ENCODE results near the gene IL1RAPL1.

Gene IL1RAPL1

DNA sequence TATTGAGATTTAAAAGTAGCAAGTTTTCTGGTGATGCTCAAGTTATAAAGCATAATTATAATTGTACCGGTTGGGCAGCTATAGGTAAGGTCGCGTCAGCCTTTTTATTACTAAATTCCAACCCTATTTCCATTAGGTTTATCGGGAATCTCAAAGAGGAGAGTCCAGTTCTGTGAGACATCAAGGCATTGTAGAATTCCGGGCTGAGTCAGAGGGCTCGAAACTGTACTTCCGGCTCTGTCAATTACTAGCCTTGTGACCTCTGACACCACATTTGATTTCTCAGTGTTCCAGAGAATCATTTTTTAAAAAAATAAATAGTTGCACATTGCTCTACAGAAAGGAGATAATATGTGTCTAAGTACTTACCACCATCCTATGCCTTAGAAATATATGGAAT is 4.3 kb downstream of the IL1RAPL1 start:
- FAIRE-seq (no peak), DNase-seq (ENCODE audit: insufficient read length, low spot score) (no peak)

GRCh38 chrX:28595346-28595745 is 8.1 kb downstream of the IL1RAPL1 start:
- TF ChIP-seq POLR2A (IDR thresholded peaks at IDR 0.05; ENCODE audit: low read depth, low read length), result no peak
- FAIRE-seq, result no peak
- DNase-seq (ENCODE audit: insufficient read length, low spot score), result no peak

More for the DNA sequence above, 4.3 kb downstream of the IL1RAPL1 start:
- TF ChIP-seq POLR2A (IDR thresholded peaks at IDR 0.05; ENCODE audit: low read depth, low read length), result no peak

DNA sequence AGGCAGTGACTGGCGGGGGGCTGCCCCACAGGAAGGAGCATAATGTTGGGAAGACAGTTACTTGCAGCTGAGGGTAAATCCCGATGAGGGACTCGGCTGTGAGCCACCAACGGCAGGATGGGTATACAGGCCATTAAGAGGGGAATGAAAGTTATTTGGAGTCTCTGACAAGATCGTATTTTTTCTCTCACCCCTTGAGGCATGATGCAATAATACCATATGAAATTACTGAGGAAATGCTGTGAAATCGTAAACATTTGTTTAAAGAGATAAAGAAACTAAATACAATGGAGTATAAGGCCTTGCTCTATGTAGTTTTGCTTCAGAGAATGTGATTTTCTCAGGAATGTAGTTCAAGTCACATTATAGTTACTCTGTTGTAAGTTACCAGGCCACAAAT is 12.7 kb downstream of the IL1RAPL1 start:
- no peak for FAIRE-seq
- no peak for TF ChIP-seq POLR2A (IDR thresholded peaks at IDR 0.05; ENCODE audit: low read depth, low read length)
- no peak for DNase-seq (ENCODE audit: insufficient read length, low spot score)

- FAIRE-seq (no peak), DNase-seq (ENCODE audit: insufficient read length, low spot score) (no peak)
- no peak for TF ChIP-seq POLR2A (IDR thresholded peaks at IDR 0.05; ENCODE audit: low read depth, low read length)
Observed at GRCh38 chrX:28609003-28609402, 21.8 kb downstream of the IL1RAPL1 start.

DNA sequence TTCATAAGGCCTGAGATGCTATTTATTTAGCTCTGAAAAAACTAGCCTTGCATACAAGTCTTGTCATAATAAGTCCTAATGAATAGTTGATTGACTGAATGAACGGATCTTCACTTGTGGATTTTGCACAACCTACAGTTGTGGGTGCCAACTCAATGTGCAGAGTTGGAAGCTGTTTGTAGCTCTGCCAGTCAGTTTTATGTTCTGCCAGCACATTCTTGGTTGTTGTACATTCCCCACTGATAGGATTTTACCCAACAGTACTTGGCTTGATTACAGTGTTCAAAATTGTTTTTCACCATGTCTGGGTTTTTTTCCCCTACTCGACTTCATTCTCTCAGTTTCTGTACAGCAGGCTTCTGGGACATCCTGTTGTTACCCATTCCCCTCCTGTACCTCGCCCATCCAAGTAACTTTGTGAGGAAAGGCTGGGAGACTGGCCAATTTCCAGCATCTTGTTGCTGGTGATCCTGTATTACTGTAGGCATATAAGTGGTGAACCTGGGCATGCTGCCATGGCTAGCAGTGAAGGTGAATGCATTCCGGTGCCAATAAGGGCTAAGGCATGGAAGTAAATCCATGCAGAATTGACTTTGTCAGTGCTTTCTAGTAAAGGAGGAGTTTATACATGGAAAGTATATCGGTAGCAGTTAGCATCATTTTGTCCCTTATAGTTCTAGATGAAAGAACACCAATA is 22.8 kb downstream of the IL1RAPL1 start:
- TF ChIP-seq POLR2A (IDR thresholded peaks at IDR 0.05; ENCODE audit: low read depth, low read length), result no peak
- DNase-seq (ENCODE audit: insufficient read length, low spot score) (no peak), FAIRE-seq (no peak)

- no peak for TF ChIP-seq POLR2A (IDR thresholded peaks at IDR 0.05; ENCODE audit: low read depth, low read length)
- DNase-seq (ENCODE audit: insufficient read length, low spot score) (no peak), FAIRE-seq (no peak)
Observed at GRCh38 chrX:28610746-28611145, 23.5 kb downstream of the IL1RAPL1 start.

GRCh38 chrX:28613558-28613957 is 26.3 kb downstream of the IL1RAPL1 start:
- no peak for DNase-seq (ENCODE audit: insufficient read length, low spot score)
- no peak for TF ChIP-seq POLR2A (IDR thresholded peaks at IDR 0.05; ENCODE audit: low read depth, low read length)
- no peak for FAIRE-seq

DNA sequence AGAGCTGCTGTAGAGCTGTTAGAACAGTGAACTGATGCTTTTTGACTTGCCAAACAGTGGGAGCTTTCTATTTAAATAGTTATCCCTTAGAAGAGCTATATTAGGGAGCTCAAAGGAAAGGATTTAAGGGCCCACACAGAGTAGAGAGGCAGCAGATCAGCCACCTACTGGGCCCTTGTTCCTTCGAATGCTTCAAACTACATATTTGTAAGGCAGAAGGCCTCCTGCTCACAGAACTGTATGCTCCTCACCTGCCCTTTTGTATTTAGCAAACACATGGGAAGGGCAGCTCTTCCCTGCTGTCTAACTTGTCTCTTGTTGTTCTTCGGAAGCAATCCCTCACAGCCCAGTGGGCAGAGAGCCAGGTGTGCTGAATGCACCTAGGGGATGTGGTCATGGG is 38.0 kb downstream of the IL1RAPL1 start:
- no peak for DNase-seq (ENCODE audit: insufficient read length, low spot score)
- FAIRE-seq, result no peak
- TF ChIP-seq POLR2A (IDR thresholded peaks at IDR 0.05; ENCODE audit: low read depth, low read length), result no peak

GRCh38 chrX:28626515-28626914 is 39.3 kb downstream of the IL1RAPL1 start:
- DNase-seq (ENCODE audit: insufficient read length, low spot score) (no peak), FAIRE-seq (no peak)
- no peak for TF ChIP-seq POLR2A (IDR thresholded peaks at IDR 0.05; ENCODE audit: low read depth, low read length)

GRCh38 chrX:28628120-28628519 is 40.9 kb downstream of the IL1RAPL1 start:
- no peak for TF ChIP-seq POLR2A (IDR thresholded peaks at IDR 0.05; ENCODE audit: low read depth, low read length)
- DNase-seq (ENCODE audit: insufficient read length, low spot score) (no peak), FAIRE-seq (no peak)

DNA sequence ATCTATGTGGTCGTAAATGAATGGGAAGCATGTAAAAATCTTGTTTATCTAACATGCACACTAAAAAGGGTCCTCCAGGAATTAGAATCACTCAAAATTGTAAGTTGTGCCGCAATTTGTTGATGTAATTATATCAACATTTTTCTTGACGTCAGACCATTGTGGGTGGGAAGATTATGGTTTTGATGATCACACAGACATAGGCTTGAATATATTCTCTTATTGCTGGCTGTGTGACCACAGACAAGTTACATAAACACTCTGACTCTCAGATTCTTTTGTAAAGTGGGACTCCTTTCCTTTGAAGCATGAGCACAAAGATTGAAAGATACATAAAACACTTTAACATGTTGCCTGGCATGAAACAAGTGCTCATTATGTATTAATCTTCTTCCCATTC is 51.5 kb downstream of the IL1RAPL1 start:
- DNase-seq (ENCODE audit: insufficient read length, low spot score) (no peak), FAIRE-seq (no peak)
- TF ChIP-seq POLR2A (IDR thresholded peaks at IDR 0.05; ENCODE audit: low read depth, low read length), result no peak

- no peak for FAIRE-seq
- TF ChIP-seq POLR2A (IDR thresholded peaks at IDR 0.05; ENCODE audit: low read depth, low read length), result no peak
- DNase-seq (ENCODE audit: insufficient read length, low spot score), result no peak
Observed at GRCh38 chrX:28639451-28639850, 52.2 kb downstream of the IL1RAPL1 start.

- no peak for DNase-seq (ENCODE audit: insufficient read length, low spot score)
- no peak for FAIRE-seq
- no peak for TF ChIP-seq POLR2A (IDR thresholded peaks at IDR 0.05; ENCODE audit: low read depth, low read length)
Observed at GRCh38 chrX:28649541-28649940, 62.3 kb downstream of the IL1RAPL1 start.

- DNase-seq (ENCODE audit: insufficient read length, low spot score) (no peak), FAIRE-seq (no peak)
- TF ChIP-seq POLR2A (IDR thresholded peaks at IDR 0.05; ENCODE audit: low read depth, low read length), result no peak
Observed at GRCh38 chrX:28651186-28651585, 63.9 kb downstream of the IL1RAPL1 start.

DNA sequence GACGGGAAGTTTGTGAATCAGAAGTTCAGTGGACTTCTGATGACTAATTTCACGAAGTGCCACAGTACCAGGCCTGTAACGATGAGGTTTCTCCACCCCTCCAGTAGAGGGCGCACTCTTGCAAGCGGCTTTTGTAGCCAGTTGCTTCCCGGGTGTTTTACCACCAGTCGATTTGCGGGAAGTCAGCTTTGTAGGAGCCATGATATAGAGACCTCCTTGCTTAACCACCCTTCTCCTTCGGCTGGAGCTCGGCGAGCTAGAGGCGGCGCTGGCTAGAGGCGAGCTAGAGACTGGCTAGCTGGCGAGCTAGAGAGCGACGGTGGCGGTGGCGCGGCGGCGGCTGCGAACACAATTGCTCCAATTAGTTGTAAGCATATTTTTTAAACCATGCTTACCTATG is 72.0 kb downstream of the IL1RAPL1 start:
- no peak for TF ChIP-seq POLR2A (IDR thresholded peaks at IDR 0.05; ENCODE audit: low read depth, low read length)
- FAIRE-seq (no peak), DNase-seq (ENCODE audit: insufficient read length, low spot score) (no peak)

- no peak for TF ChIP-seq POLR2A (IDR thresholded peaks at IDR 0.05; ENCODE audit: low read depth, low read length)
- DNase-seq (ENCODE audit: insufficient read length, low spot score) (no peak), FAIRE-seq (no peak)
Observed at GRCh38 chrX:28665778-28666177, 78.5 kb downstream of the IL1RAPL1 start.

All from H54 (cell line).